Measurements from ENCODE around the gene ZNF574.

- TF ChIP-seq CTCF (IDR thresholded peaks at IDR 0.05) (no peak), POLR2A (IDR thresholded peaks at IDR 0.05) (no peak), POLR2AphosphoS5 (IDR thresholded peaks at IDR 0.05) (no peak)
Observed at GRCh38 chr19:42114412-42114811, 38.4 kb downstream of the ZNF574 start.
